Measurements from ENCODE around the gene EXOC4. TPM values are rescaled to one million over a fixed set of nuclear protein-coding genes. Genes with fewer than 3 reads are reported as not detected.

EXOC4 gene
- total RNA-seq, 1 donor from 2014 or later = 99.2 TPM

GRCh38 chr7:133957845-133958244, 705.0 kb downstream of the EXOC4 start:
- H3K27ac ChIP-seq = no peak overlapping the region
- H3K4me1 ChIP-seq = no peaks in the 10 kb centered on the region
- TF ChIP-seq POLR2A (IDR thresholded peaks at IDR 0.05) (no peak), CTCF (IDR thresholded peaks at IDR 0.05) (no peak), POLR2AphosphoS5 (IDR thresholded peaks at IDR 0.05; ENCODE audit: insufficient read depth in 1 of 2, low read depth in 1 of 2) (no peak)
- DNase-seq (ENCODE audit: extremely low spot score in 2 of 2) = no peak
- H3K36me3 ChIP-seq = no peaks in the 10 kb centered on the region
- intact Hi-C loops (cut with DNase I) = no loop called here
- no peak overlapping the region for H3K4me3 ChIP-seq
- no peaks in the 10 kb centered on the region for H3K9me3 ChIP-seq
- no peaks in the 10 kb centered on the region for H3K27me3 ChIP-seq

GRCh38 chr7:133958822-133959221, 705.9 kb downstream of the EXOC4 start:
- TF ChIP-seq CTCF (IDR thresholded peaks at IDR 0.05) (no peak), POLR2A (IDR thresholded peaks at IDR 0.05) (no peak), POLR2AphosphoS5 (IDR thresholded peaks at IDR 0.05; ENCODE audit: insufficient read depth in 1 of 2, low read depth in 1 of 2) (no peak)
- H3K4me1 ChIP-seq = no peaks in the 10 kb centered on the region
- no peaks in the 10 kb centered on the region for H3K36me3 ChIP-seq
- no peak overlapping the region for H3K4me3 ChIP-seq
- no peak overlapping the region for H3K27ac ChIP-seq
- H3K27me3 ChIP-seq = no peaks in the 10 kb centered on the region
- no peaks in the 10 kb centered on the region for H3K9me3 ChIP-seq
- intact Hi-C loops (cut with DNase I) = no loop called here
- no peak for DNase-seq (ENCODE audit: extremely low spot score in 2 of 2)

GRCh38 chr7:133959505-133959904, 706.6 kb downstream of the EXOC4 start:
- H3K4me1 ChIP-seq = no peaks in the 10 kb centered on the region
- DNase-seq (ENCODE audit: extremely low spot score in 2 of 2) = no peak
- intact Hi-C loops (cut with DNase I) = no loop called here
- H3K27me3 ChIP-seq = no peaks in the 10 kb centered on the region
- H3K4me3 ChIP-seq = no peak overlapping the region
- H3K9me3 ChIP-seq = no peaks in the 10 kb centered on the region
- H3K36me3 ChIP-seq = no peaks in the 10 kb centered on the region
- H3K27ac ChIP-seq = no peak overlapping the region
- TF ChIP-seq CTCF (IDR thresholded peaks at IDR 0.05) (no peak), POLR2A (IDR thresholded peaks at IDR 0.05) (no peak), POLR2AphosphoS5 (IDR thresholded peaks at IDR 0.05; ENCODE audit: insufficient read depth in 1 of 2, low read depth in 1 of 2) (no peak)

GRCh38 chr7:133961724-133962123, 708.8 kb downstream of the EXOC4 start:
- DNase-seq (ENCODE audit: extremely low spot score in 2 of 2) = no peak
- no peak for TF ChIP-seq POLR2A (IDR thresholded peaks at IDR 0.05)
- TF ChIP-seq POLR2AphosphoS5 (IDR thresholded peaks at IDR 0.05; ENCODE audit: insufficient read depth in 1 of 2, low read depth in 1 of 2) = no peak
- H3K27me3 ChIP-seq = no peaks in the 10 kb centered on the region
- intact Hi-C loops (cut with DNase I) = no loop called here
- no peak overlapping the region for H3K4me3 ChIP-seq
- no peaks in the 10 kb centered on the region for H3K4me1 ChIP-seq
- H3K27ac ChIP-seq = no peak overlapping the region
- H3K9me3 ChIP-seq = no peaks in the 10 kb centered on the region
- no peaks in the 10 kb centered on the region for H3K36me3 ChIP-seq

GRCh38 chr7:133962646-133963045, 709.8 kb downstream of the EXOC4 start:
- no peak for DNase-seq (ENCODE audit: extremely low spot score in 2 of 2)
- intact Hi-C loops (cut with DNase I) = no loop called here
- TF ChIP-seq POLR2A (IDR thresholded peaks at IDR 0.05) = no peak
- no peak for TF ChIP-seq POLR2AphosphoS5 (IDR thresholded peaks at IDR 0.05; ENCODE audit: insufficient read depth in 1 of 2, low read depth in 1 of 2)
- TF ChIP-seq CTCF (IDR thresholded peaks at IDR 0.05) = no peak
- Histone ChIP-seq H3K27ac (no peak overlapping the region), H3K27me3 (no peaks in the 10 kb centered on the region), H3K9me3 (no peaks in the 10 kb centered on the region), H3K4me3 (no peak overlapping the region), H3K36me3 (no peaks in the 10 kb centered on the region), H3K4me1 (no peaks in the 10 kb centered on the region)

All from vagina (tissue), 2 donors.